HepG2 (cell line): Measurements from ENCODE around the gene TEAD1. TPM values are rescaled to one million over a fixed set of nuclear protein-coding genes. Genes with fewer than 3 reads are reported as not detected.

ENCODE experiments used
- ARNT2 ChIP-seq: sonication (generic); formaldehyde crosslinking; IDR thresholded peaks from 2 replicates; pipeline ENCODE4 v1.8.0; 2022; ENCODE audit warnings: mild to moderate bottlenecking, low read depth, missing genetic modification reagents, moderate library complexity
- HNRNPK ChIP-seq: fragments of 200-400 bp; formaldehyde crosslinking; IDR thresholded peaks from 2 replicates; pipeline ENCODE4 v1.6.1; 2018; ENCODE audit warnings: low read length, low read depth, moderate library complexity, mild to moderate bottlenecking; ENCODE audit not compliant: poor library complexity, severe bottlenecking
- SYNCRIP ChIP-seq: fragments of 200-400 bp; formaldehyde crosslinking; IDR thresholded peaks from 2 replicates; pipeline ENCODE4 v1.6.1; 2018; ENCODE audit warnings: mild to moderate bottlenecking, low read depth, low read length; ENCODE audit not compliant: insufficient read depth
- TEAD2 ChIP-seq: sonication (generic); formaldehyde crosslinking; IDR thresholded peaks from 2 replicates; pipeline ENCODE4 v1.9.0; 2021; ENCODE audit warnings: missing genetic modification reagents
- TP53 ChIP-seq: sonication (generic); formaldehyde crosslinking; conservative IDR thresholded peaks from 2 replicates; pipeline ENCODE4 v1.4.0; 2020; ENCODE audit warnings: missing genetic modification reagents
- ZC3H4 ChIP-seq: sonication (generic); formaldehyde crosslinking; IDR thresholded peaks from 2 replicates; pipeline ENCODE4 v1.4.0; 2020; ENCODE audit warnings: missing genetic modification reagents, borderline replicate concordance
- ZFP36 ChIP-seq: fragments of 150-350 bp; IDR thresholded peaks from 2 replicates; pipeline ENCODE4 v1.6.1; 2018; ENCODE audit warnings: borderline replicate concordance, low read length, low read depth; ENCODE audit not compliant: partially characterized antibody
- ZNF260 ChIP-seq: sonication (generic); formaldehyde crosslinking; IDR thresholded peaks from 2 replicates; pipeline ENCODE4 v1.4.0; 2020; ENCODE audit warnings: missing genetic modification reagents, low read depth, mild to moderate bottlenecking, borderline replicate concordance
- ZNF839 ChIP-seq: sonication (generic); formaldehyde crosslinking; IDR thresholded peaks from 2 replicates; pipeline ENCODE4 v1.4.0; 2020; ENCODE audit warnings: missing genetic modification reagents, mild to moderate bottlenecking, borderline replicate concordance
- polyA plus RNA-seq, 8 experiments: library from polyadenylated mRNA; depleted of rRNA in 3 of 8; stranded (reverse) in 7 of 8; unstranded in 1 of 8; fragments of >200 nt; fragmentation: Illumina TruSeq in 4 of 8; extraction: Trizol in 4 of 8; gene quantifications; 2 replicates each; pipeline versions ENCODE4 v1.2.1 to v1.2.3, GENCODE V29; 2011 to 2016; ENCODE audit warnings: low read depth in 4 of 8, missing spikeins in 1 of 8, mixed read lengths in 1 of 8; ENCODE audit not compliant: insufficient read depth in 1 of 8
- total RNA-seq, 5 experiments: library from RNA; depleted of rRNA; stranded (reverse); fragments of >200 nt; fragmentation: Illumina TruSeq; extraction: Trizol; gene quantifications; 2 replicates each; pipeline ENCODE4 v1.2.3, GENCODE V29; 2016; ENCODE audit warnings: low read depth in 1 of 5
- TF ChIP-seq, protein P1 (sequence below): sonication (generic); formaldehyde crosslinking; IDR thresholded peaks from 2 replicates; pipeline ENCODE4 v1.4.0; 2020; ENCODE audit warnings: missing genetic modification reagents, low read depth, mild to moderate bottlenecking, borderline replicate concordance
- TF ChIP-seq, protein P2 (sequence below): sonication (generic); formaldehyde crosslinking; IDR thresholded peaks from 2 replicates; pipeline ENCODE4 v1.5.1; 2020; ENCODE audit warnings: missing genetic modification reagents, mild to moderate bottlenecking, borderline replicate concordance
- TF ChIP-seq, protein P3 (sequence below): sonication (generic); formaldehyde crosslinking; IDR thresholded peaks from 2 replicates; pipeline ENCODE4 v1.4.0; 2020; ENCODE audit warnings: missing genetic modification reagents
- TF ChIP-seq, protein P4 (sequence below): sonication (generic); formaldehyde crosslinking; IDR thresholded peaks from one replicate; pipeline ENCODE4 v1.5.1; 2020; ENCODE audit warnings: mild to moderate bottlenecking, missing genetic modification reagents; ENCODE audit errors: not compliant biosample characterization

Gene TEAD1
- total and polyA plus RNA-seq, 2 of the 13 experiments (the other 11 are each of a cell fraction or from before 2014, with no cell fraction given), result 20.1 to 30.5 TPM

DNA sequence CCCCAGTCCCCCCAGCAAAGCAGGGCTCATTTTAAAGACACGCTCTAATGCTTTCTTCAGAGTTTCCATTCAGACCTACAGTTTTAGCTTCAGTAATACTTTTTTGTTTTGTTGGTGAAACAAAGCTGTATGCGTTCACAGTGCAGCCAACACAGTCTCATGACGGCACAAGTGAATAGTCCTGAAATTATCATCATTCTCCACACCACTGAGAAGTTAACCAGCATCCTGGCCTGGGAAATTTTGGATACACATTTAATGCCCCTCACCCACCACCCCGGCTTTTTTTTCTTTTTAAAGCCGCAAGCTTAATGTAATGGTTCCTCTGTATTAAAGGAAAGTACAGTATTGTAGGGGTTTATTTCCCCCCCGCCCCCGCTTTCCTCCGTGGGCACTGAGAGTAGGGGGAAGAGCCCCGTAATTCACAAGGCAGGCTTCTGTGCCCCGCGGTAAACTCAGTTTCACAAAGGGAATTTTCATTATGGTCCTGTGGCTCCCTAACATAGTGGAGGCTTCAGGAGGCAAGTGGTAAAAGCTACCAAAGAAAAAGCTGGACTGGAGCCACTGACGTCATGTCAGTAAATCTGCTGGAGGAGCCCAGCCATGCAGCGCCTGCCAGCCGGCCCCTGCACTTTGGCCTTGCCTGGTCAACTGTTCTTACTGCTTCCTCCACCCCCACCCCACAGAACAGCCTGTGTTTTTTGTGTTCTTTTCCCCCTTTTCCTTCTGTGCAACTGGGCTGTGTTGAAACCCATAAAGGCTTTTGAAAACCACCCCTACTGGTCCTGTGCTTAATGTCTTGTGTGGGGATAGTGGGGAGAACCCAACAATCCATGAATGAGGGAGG is 18.2 kb downstream of the TEAD1 start (continued):
- TF ChIP-seq ARNT2 (CRISPR knock-in tag) (no peak), ZFP36 (no peak), SYNCRIP (no peak), HNRNPK (no peak), ZNF260 (CRISPR knock-in tag) (no peak), ZC3H4 (CRISPR knock-in tag) (no peak), TP53 (CRISPR knock-in tag) (no peak), ZNF839 (CRISPR knock-in tag) (no peak), TEAD2 (no peak)
- TF ChIP-seq, protein P1, sequence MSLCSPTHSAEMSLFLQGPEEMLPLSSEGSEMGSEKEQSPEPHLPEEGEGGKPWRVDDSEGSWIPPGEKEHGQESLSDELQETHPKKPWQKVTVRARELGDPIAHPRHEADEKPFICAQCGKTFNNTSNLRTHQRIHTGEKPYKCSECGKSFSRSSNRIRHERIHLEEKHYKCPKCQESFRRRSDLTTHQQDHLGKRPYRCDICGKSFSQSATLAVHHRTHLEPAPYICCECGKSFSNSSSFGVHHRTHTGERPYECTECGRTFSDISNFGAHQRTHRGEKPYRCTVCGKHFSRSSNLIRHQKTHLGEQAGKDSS (CRISPR knock-in tag), result no peak
- TF ChIP-seq, protein P2, sequence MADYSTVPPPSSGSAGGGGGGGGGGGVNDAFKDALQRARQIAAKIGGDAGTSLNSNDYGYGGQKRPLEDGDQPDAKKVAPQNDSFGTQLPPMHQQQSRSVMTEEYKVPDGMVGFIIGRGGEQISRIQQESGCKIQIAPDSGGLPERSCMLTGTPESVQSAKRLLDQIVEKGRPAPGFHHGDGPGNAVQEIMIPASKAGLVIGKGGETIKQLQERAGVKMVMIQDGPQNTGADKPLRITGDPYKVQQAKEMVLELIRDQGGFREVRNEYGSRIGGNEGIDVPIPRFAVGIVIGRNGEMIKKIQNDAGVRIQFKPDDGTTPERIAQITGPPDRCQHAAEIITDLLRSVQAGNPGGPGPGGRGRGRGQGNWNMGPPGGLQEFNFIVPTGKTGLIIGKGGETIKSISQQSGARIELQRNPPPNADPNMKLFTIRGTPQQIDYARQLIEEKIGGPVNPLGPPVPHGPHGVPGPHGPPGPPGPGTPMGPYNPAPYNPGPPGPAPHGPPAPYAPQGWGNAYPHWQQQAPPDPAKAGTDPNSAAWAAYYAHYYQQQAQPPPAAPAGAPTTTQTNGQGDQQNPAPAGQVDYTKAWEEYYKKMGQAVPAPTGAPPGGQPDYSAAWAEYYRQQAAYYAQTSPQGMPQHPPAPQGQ (CRISPR knock-in tag), result no peak
- TF ChIP-seq, protein P3, sequence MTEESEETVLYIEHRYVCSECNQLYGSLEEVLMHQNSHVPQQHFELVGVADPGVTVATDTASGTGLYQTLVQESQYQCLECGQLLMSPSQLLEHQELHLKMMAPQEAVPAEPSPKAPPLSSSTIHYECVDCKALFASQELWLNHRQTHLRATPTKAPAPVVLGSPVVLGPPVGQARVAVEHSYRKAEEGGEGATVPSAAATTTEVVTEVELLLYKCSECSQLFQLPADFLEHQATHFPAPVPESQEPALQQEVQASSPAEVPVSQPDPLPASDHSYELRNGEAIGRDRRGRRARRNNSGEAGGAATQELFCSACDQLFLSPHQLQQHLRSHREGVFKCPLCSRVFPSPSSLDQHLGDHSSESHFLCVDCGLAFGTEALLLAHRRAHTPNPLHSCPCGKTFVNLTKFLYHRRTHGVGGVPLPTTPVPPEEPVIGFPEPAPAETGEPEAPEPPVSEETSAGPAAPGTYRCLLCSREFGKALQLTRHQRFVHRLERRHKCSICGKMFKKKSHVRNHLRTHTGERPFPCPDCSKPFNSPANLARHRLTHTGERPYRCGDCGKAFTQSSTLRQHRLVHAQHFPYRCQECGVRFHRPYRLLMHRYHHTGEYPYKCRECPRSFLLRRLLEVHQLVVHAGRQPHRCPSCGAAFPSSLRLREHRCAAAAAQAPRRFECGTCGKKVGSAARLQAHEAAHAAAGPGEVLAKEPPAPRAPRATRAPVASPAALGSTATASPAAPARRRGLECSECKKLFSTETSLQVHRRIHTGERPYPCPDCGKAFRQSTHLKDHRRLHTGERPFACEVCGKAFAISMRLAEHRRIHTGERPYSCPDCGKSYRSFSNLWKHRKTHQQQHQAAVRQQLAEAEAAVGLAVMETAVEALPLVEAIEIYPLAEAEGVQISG (CRISPR knock-in tag), result no peak
- TF ChIP-seq, protein P4, sequence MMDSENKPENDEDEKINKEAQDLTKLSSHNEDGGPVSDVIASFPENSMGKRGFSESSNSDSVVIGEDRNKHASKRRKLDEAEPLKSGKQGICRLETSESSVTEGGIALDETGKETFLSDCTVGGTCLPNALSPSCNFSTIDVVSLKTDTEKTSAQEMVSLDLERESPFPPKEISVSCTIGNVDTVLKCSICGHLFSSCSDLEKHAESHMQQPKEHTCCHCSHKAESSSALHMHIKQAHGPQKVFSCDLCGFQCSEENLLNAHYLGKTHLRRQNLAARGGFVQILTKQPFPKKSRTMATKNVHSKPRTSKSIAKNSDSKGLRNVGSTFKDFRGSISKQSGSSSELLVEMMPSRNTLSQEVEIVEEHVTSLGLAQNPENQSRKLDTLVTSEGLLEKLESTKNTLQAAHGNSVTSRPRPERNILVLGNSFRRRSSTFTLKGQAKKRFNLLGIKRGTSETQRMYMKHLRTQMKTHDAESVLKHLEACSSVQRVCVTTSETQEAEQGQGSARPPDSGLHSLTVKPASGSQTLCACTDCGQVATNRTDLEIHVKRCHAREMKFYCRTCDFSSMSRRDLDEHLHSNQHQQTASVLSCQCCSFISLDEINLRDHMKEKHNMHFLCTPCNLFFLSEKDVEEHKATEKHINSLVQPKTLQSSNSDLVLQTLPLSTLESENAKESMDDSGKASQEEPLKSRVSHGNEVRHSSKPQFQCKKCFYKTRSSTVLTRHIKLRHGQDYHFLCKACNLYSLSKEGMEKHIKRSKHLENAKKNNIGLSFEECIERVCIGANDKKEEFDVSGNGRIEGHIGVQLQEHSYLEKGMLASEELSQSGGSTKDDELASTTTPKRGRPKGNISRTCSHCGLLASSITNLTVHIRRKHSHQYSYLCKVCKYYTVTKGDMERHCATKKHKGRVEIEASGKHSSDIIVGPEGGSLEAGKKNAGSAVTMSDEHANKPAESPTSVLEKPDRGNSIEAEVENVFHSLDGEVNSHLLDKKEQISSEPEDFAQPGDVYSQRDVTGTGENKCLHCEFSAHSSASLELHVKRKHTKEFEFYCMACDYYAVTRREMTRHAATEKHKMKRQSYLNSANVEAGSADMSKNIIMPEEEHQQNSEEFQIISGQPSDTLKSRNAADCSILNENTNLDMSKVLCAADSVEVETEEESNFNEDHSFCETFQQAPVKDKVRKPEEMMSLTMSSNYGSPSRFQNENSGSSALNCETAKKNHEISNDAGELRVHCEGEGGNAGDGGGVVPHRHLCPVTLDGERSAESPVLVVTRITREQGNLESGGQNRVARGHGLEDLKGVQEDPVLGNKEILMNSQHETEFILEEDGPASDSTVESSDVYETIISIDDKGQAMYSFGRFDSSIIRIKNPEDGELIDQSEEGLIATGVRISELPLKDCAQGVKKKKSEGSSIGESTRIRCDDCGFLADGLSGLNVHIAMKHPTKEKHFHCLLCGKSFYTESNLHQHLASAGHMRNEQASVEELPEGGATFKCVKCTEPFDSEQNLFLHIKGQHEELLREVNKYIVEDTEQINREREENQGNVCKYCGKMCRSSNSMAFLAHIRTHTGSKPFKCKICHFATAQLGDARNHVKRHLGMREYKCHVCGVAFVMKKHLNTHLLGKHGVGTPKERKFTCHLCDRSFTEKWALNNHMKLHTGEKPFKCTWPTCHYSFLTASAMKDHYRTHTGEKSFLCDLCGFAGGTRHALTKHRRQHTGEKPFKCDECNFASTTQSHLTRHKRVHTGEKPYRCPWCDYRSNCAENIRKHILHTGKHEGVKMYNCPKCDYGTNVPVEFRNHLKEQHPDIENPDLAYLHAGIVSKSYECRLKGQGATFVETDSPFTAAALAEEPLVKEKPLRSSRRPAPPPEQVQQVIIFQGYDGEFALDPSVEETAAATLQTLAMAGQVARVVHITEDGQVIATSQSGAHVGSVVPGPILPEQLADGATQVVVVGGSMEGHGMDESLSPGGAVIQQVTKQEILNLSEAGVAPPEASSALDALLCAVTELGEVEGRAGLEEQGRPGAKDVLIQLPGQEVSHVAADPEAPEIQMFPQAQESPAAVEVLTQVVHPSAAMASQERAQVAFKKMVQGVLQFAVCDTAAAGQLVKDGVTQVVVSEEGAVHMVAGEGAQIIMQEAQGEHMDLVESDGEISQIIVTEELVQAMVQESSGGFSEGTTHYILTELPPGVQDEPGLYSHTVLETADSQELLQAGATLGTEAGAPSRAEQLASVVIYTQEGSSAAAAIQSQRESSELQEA, result no peak
